Measurements from ENCODE around the gene SERF2.

Gene SERF2

GRCh38 chr15:43779016-43779415 lies 13.1 kb upstream of the SERF2 start:
- no peak for ATAC-seq
- TF ChIP-seq ZNF8 (CRISPR knock-in tag; IDR thresholded peaks at IDR 0.05) (no peak), ZNF565 (CRISPR knock-in tag; conservative IDR thresholded peaks at IDR 0.05; ENCODE audit: low read depth) (no peak), TOX (CRISPR knock-in tag; IDR thresholded peaks at IDR 0.05; ENCODE audit: borderline replicate concordance) (no peak), TCF4 (CRISPR knock-in tag; IDR thresholded peaks at IDR 0.05; ENCODE audit: borderline replicate concordance) (no peak), OSR1 (CRISPR knock-in tag; IDR thresholded peaks at IDR 0.05) (no peak), ZNF70 (CRISPR knock-in tag; IDR thresholded peaks at IDR 0.05) (no peak)
- TF ChIP-seq, protein P1, sequence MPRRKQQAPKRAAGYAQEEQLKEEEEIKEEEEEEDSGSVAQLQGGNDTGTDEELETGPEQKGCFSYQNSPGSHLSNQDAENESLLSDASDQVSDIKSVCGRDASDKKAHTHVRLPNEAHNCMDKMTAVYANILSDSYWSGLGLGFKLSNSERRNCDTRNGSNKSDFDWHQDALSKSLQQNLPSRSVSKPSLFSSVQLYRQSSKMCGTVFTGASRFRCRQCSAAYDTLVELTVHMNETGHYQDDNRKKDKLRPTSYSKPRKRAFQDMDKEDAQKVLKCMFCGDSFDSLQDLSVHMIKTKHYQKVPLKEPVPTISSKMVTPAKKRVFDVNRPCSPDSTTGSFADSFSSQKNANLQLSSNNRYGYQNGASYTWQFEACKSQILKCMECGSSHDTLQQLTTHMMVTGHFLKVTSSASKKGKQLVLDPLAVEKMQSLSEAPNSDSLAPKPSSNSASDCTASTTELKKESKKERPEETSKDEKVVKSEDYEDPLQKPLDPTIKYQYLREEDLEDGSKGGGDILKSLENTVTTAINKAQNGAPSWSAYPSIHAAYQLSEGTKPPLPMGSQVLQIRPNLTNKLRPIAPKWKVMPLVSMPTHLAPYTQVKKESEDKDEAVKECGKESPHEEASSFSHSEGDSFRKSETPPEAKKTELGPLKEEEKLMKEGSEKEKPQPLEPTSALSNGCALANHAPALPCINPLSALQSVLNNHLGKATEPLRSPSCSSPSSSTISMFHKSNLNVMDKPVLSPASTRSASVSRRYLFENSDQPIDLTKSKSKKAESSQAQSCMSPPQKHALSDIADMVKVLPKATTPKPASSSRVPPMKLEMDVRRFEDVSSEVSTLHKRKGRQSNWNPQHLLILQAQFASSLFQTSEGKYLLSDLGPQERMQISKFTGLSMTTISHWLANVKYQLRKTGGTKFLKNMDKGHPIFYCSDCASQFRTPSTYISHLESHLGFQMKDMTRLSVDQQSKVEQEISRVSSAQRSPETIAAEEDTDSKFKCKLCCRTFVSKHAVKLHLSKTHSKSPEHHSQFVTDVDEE (CRISPR knock-in tag; IDR thresholded peaks at IDR 0.05): no peak

- ATAC-seq: no peak
- TF ChIP-seq ZFP3 (CRISPR knock-in tag; IDR thresholded peaks at IDR 0.05) (no peak), OSR1 (CRISPR knock-in tag; IDR thresholded peaks at IDR 0.05) (no peak), PPARA (CRISPR knock-in tag; IDR thresholded peaks at IDR 0.05; ENCODE audit: borderline replicate concordance) (no peak), CREB5 (CRISPR knock-in tag; IDR thresholded peaks at IDR 0.05; ENCODE audit: low read depth) (no peak), TOX (CRISPR knock-in tag; IDR thresholded peaks at IDR 0.05; ENCODE audit: borderline replicate concordance) (no peak), ZC3H10 (CRISPR knock-in tag; IDR thresholded peaks at IDR 0.05) (no peak), ESRRG (CRISPR knock-in tag; IDR thresholded peaks at IDR 0.05) (no peak), TCF4 (CRISPR knock-in tag; IDR thresholded peaks at IDR 0.05; ENCODE audit: borderline replicate concordance) (no peak), ZNF565 (CRISPR knock-in tag; conservative IDR thresholded peaks at IDR 0.05; ENCODE audit: low read depth) (no peak), ZNF8 (CRISPR knock-in tag; IDR thresholded peaks at IDR 0.05) (no peak)
- TF ChIP-seq, protein P2, sequence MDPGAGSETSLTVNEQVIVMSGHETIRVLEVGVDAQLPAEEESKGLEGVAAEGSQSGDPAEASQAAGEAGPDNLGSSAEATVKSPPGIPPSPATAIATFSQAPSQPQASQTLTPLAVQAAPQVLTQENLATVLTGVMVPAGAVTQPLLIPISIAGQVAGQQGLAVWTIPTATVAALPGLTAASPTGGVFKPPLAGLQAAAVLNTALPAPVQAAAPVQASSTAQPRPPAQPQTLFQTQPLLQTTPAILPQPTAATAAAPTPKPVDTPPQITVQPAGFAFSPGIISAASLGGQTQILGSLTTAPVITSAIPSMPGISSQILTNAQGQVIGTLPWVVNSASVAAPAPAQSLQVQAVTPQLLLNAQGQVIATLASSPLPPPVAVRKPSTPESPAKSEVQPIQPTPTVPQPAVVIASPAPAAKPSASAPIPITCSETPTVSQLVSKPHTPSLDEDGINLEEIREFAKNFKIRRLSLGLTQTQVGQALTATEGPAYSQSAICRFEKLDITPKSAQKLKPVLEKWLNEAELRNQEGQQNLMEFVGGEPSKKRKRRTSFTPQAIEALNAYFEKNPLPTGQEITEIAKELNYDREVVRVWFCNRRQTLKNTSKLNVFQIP (CRISPR knock-in tag; IDR thresholded peaks at IDR 0.05; ENCODE audit: borderline replicate concordance, low read depth): no peak
- TF ChIP-seq, protein P3, sequence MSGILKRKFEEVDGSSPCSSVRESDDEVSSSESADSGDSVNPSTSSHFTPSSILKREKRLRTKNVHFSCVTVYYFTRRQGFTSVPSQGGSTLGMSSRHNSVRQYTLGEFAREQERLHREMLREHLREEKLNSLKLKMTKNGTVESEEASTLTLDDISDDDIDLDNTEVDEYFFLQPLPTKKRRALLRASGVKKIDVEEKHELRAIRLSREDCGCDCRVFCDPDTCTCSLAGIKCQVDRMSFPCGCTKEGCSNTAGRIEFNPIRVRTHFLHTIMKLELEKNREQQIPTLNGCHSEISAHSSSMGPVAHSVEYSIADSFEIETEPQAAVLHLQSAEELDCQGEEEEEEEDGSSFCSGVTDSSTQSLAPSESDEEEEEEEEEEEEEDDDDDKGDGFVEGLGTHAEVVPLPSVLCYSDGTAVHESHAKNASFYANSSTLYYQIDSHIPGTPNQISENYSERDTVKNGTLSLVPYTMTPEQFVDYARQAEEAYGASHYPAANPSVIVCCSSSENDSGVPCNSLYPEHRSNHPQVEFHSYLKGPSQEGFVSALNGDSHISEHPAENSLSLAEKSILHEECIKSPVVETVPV (CRISPR knock-in tag; IDR thresholded peaks at IDR 0.05): no peak
- TF ChIP-seq, protein P4, sequence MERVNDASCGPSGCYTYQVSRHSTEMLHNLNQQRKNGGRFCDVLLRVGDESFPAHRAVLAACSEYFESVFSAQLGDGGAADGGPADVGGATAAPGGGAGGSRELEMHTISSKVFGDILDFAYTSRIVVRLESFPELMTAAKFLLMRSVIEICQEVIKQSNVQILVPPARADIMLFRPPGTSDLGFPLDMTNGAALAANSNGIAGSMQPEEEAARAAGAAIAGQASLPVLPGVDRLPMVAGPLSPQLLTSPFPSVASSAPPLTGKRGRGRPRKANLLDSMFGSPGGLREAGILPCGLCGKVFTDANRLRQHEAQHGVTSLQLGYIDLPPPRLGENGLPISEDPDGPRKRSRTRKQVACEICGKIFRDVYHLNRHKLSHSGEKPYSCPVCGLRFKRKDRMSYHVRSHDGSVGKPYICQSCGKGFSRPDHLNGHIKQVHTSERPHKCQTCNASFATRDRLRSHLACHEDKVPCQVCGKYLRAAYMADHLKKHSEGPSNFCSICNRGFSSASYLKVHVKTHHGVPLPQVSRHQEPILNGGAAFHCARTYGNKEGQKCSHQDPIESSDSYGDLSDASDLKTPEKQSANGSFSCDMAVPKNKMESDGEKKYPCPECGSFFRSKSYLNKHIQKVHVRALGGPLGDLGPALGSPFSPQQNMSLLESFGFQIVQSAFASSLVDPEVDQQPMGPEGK (CRISPR knock-in tag; IDR thresholded peaks at IDR 0.05; ENCODE audit: borderline replicate concordance): no peak
Measured at GRCh38 chr15:43789409-43789808, 2.7 kb upstream of the SERF2 start.

GRCh38 chr15:43792761-43793476 lies 799 bp downstream of the SERF2 start:
- no peak for TF ChIP-seq ZFP30 (CRISPR knock-in tag; IDR thresholded peaks at IDR 0.05)
- TF ChIP-seq, protein P1 (CRISPR knock-in tag; IDR thresholded peaks at IDR 0.05): no peak
- no peak for TF ChIP-seq PPARA (CRISPR knock-in tag; IDR thresholded peaks at IDR 0.05; ENCODE audit: borderline replicate concordance)
- no peak for TF ChIP-seq BACH2 (CRISPR knock-in tag; IDR thresholded peaks at IDR 0.05; ENCODE audit: borderline replicate concordance)
- TF ChIP-seq GLIS3 (CRISPR knock-in tag; IDR thresholded peaks at IDR 0.05): no peak
- peak; percentile 12 for ATAC-seq
